Activated CD8-positive, alpha-beta T cell treated with anti-CD3 and anti-CD28 coated beads for 36 hours (primary cell): Measurements from ENCODE around the gene FAM210A. TPM values are rescaled to one million over a fixed set of nuclear protein-coding genes. Genes with fewer than 3 reads are reported as not detected.

Experiments
- ATAC-seq: fragments of 200-7000 bp; cut with Tn5 transposase; one replicate; pipeline ENCODE4 v1.10.0; 2021; ENCODE audit warnings: mild to moderate bottlenecking, moderate library complexity
- CTCF ChIA-PET: fragments of 350-600 bp; sonication (Branson Sonifier 250); formaldehyde crosslinking; loops from one replicate; lab custom pipeline; 2021; ENCODE audit warnings: antibody characterized with exemption; lab: Charles Lee
- POLR2A ChIA-PET: fragments of 350-600 bp; sonication (Branson Sonifier 250); formaldehyde crosslinking; loops from one replicate; lab custom pipeline; 2021; ENCODE audit warnings: antibody characterized with exemption; lab: Charles Lee
- DNase-seq: peaks from one replicate; pipeline ENCODE4 v3.0.0-alpha.2; 2020
- H3K27ac Mint-ChIP-seq: one replicate; pipeline ENCODE4 v1.8.0; 2021; ENCODE audit warnings: mild to moderate bottlenecking, mixed read lengths
- H3K27me3 Mint-ChIP-seq: one replicate; pipeline ENCODE4 v1.8.0; 2021; ENCODE audit warnings: mixed read lengths
- H3K36me3 Mint-ChIP-seq: one replicate; pipeline ENCODE4 v1.8.0; 2021; ENCODE audit warnings: low read depth, mixed read lengths
- H3K4me1 Mint-ChIP-seq: one replicate; pipeline ENCODE4 v1.8.0; 2021; ENCODE audit warnings: low read depth, mixed read lengths
- H3K4me3 Mint-ChIP-seq: one replicate; pipeline ENCODE4 v1.8.0; 2021; ENCODE audit warnings: mild to moderate bottlenecking, moderate library complexity, mixed read lengths
- H3K9me3 Mint-ChIP-seq: one replicate; pipeline ENCODE4 v1.8.0; 2021; ENCODE audit warnings: mixed read lengths
- CTCF ChIP-seq: fragments of 200-600 bp; IDR thresholded peaks from one replicate; pipeline ENCODE4 v1.8.0; 2022; ENCODE audit warnings: antibody characterized with exemption, mild to moderate bottlenecking
- intact Hi-C: fragments of 100-400 bp; cut with micrococcal nuclease; formaldehyde crosslinking; loops from one replicate; pipeline ENCODE4 v1.10.0; 2022
- total RNA-seq, 2 experiments: library from RNA; stranded (reverse); gene quantifications; one replicate each; pipeline ENCODE4 v1.2.3, GENCODE V29; 2021

Gene FAM210A
- total RNA-seq, 2 experiments from 2014 or later, result 57.7 to 64.2 TPM

DNA sequence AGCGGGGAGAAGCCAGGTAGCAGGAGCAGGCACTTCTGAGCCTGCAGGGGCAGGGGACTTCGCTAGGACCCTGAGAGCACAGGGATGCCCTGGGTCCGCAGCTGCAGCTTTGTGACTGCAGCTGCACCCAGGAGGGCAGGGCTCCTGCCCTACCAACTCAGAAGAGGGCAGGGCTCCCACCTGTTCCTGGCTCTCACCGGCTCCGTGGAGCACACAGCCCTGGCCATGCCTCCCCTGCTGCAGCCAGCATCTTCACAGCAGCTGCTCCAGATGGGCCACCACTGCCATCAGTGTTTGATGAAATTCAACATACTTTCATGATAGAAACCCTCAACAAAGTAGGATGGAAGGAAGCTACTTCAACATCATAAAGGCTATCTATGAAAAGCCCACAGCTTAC is 92.7 kb downstream of the FAM210A start:
- ChIA-PET CTCF (interaction anchor here (1.2 to 5.8 kb wide), 3 partner anchors 77 to 418 kb away, joined by 4 to 81 read pairs (median 6); no protein-coding TSS in a partner anchor), POLR2A (no interaction called here)
- ATAC-seq (no peak), DNase-seq (no peak)
- Mint-ChIP-seq H3K9me3 (no peaks in the 10 kb centered on the region), H3K36me3 (peaks cover 3% of the 10 kb centered on the region), H3K27me3 (no peaks in the 10 kb centered on the region), H3K27ac (no peak overlapping the region), H3K4me1 (peaks cover 13% of the 10 kb centered on the region), H3K4me3 (no peak overlapping the region)
- intact Hi-C loops, result loop anchor here (5.0 kb wide), 1 partner anchor 416 kb away; the partner anchor contains the start of gene LDLRAD4
- TF ChIP-seq CTCF, result no peak

DNA sequence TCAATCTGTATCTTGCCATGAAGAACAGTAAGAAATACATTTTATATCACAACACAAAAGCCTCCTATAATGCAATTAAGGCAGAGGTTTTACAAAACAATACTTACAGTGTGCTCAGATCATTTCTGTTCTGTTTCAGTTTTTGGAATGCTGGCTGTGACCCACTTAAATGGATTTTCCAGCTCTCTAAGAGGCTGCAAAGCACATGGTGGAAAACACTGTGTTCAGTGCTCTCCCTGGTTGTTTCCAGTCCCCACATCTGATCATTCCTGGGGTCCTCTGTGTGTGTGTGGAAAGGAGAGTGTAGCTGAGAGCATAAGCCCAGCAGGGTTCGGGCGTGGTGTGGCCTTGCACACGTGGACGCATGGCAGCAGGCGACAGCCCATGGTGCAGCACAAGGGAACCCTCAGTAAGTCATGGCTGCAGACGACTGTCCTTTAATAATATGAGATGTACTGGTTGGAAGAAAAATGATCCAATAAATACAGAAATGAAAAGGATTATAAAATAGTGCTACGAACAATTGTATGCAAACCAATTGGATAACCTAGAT is 95.6 kb downstream of the FAM210A start:
- ATAC-seq (no peak), DNase-seq (no peak)
- Mint-ChIP-seq H3K27me3 (no peaks in the 10 kb centered on the region), H3K27ac (no peak overlapping the region), H3K4me3 (no peak overlapping the region), H3K36me3 (peaks cover 3% of the 10 kb centered on the region), H3K4me1 (peaks cover 23% of the 10 kb centered on the region), H3K9me3 (no peaks in the 10 kb centered on the region)
- ChIA-PET CTCF (interaction anchor here (0.6 to 5.8 kb wide), 3 partner anchors 74 to 415 kb away, joined by 3 to 81 read pairs (median 18); no protein-coding TSS in a partner anchor), POLR2A (no interaction called here)
- no peak for TF ChIP-seq CTCF
- intact Hi-C loops, result loop anchor here (1.0 to 5.0 kb wide), 2 partner anchors 72 to 413 kb away; partner anchors contain the start of gene LDLRAD4

DNA sequence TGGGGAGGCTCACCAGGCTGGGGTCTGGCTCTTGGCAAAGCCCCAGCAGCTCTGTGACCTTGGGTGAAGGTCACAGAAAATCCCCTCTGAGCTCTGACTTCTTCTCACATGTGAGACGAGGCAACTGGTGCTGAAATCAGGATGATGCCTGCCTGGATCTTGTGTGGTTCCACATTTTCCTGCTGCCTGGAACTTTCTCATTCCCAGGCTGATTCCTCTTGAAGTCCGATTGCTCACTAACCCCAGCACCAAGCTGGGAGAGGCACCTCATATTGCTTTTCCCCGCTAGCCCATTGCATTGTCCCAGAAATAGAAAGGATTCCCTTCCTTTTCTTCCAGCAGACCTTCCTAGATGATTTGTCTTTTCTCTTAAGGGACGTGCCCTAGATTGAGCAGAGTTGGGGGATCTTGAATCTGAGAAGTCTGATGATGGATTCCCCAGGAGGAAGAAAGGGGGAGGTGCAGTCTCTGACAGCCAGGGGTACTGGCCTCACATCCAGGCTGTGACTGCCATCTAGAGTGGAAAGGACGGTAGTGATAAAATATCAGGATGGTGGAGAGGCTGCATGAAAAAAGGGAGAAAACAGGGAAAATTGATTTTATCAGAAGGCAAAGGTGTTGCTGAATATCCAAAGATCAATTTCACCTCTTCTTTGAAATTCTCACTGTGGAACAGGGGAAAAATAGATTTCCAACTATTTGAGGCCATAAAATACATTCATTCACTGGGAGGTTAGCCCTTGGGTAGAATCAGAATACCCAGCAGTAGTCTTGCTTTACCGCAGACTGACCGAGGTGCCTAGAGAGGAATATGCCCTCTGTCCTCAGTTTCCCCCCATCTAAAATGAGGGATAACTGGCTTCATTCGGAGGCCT is 96.3 kb downstream of the FAM210A start:
- Mint-ChIP-seq H3K27ac (peak overlapping the region; percentile 70), H3K27me3 (no peaks in the 10 kb centered on the region), H3K36me3 (peaks cover 3% of the 10 kb centered on the region), H3K4me1 (peaks cover 28% of the 10 kb centered on the region), H3K9me3 (no peaks in the 10 kb centered on the region), H3K4me3 (no peak overlapping the region)
- DNase-seq, result peak; percentile 74
- CTCF ChIA-PET, result interaction anchor here (0.7 to 5.8 kb wide), 18 partner anchors 8 to 471 kb away, joined by 3 to 81 read pairs (median 4); no protein-coding TSS in a partner anchor
- POLR2A ChIA-PET, result interaction anchor here (1.4 kb wide), 1 partner anchor 70 kb away, joined by 3 read pairs; no protein-coding TSS in a partner anchor
- intact Hi-C loops, result loop anchor here (1.0 to 5.0 kb wide), 2 partner anchors 72 to 413 kb away; partner anchors contain the start of gene LDLRAD4
- peak; percentile 95 for ATAC-seq
- TF ChIP-seq CTCF, result peak; percentile 90

DNA sequence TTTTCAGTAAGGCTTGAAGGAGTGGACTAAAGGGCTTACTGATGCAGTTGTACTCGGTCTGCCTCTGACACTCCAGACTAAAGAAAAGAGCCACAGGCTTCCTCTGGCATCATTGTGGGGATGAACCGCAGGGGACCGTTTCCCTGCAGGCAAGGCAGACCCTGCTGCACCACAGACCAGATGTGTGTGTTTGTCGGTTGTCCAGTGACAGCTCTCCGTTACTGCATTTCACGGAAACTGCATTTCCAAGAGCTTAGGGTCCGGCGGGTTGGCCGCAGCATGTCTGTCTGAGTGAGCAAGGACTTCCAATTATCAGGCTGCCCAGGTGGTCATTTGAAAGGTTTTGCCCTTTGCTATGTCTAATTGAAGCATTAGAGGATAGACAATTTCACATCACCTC is 98.1 kb downstream of the FAM210A start:
- Mint-ChIP-seq H3K4me3 (no peak overlapping the region), H3K27ac (no peak overlapping the region), H3K4me1 (peaks cover 29% of the 10 kb centered on the region), H3K27me3 (no peaks in the 10 kb centered on the region), H3K36me3 (peaks cover 7% of the 10 kb centered on the region), H3K9me3 (no peaks in the 10 kb centered on the region)
- intact Hi-C loops, result no loop called here
- CTCF ChIA-PET, result interaction anchor here (1.8 to 5.8 kb wide), 2 partner anchors 71 to 412 kb away, joined by 4 to 81 read pairs; no protein-coding TSS in a partner anchor
- TF ChIP-seq CTCF, result no peak
- no peak for ATAC-seq
- POLR2A ChIA-PET, result no interaction called here
- DNase-seq, result no peak
